ENCODE data around the gene DPP6.
A peak's percentile ranks its signal among the peaks of the same experiment; 100 is the strongest.

DPP6 gene

DNA sequence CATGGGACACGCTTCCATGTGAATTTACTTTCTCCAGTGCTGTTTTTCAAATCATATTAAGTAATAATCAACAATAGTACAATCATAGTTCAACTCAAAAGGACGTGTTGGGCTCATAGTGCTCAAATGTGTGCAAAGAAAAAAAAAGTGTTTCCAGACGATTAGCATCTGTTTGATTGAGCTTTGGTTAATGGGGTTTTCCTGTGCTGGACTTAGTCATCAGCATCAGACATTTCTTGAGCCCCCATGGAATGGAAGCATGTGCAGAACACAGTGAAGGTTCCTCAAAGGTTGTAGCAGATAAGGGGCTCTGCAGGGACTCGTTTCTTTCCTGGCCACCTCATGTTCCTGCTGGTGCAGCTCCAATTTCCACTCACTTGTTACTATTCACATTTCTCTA, 716.8 kb downstream of the DPP6 start:
- DNase-seq (ENCODE audit: low spot score): no peak

GRCh38 chr7:154769527-154769926, 717.3 kb downstream of the DPP6 start:
- no peak for DNase-seq (ENCODE audit: low spot score)

- no peak for DNase-seq (ENCODE audit: low spot score)
Observed at GRCh38 chr7:154770361-154770760, 718.2 kb downstream of the DPP6 start.

- DNase-seq (ENCODE audit: low spot score): no peak
Observed at GRCh38 chr7:154770962-154771361, 718.8 kb downstream of the DPP6 start.

DNA sequence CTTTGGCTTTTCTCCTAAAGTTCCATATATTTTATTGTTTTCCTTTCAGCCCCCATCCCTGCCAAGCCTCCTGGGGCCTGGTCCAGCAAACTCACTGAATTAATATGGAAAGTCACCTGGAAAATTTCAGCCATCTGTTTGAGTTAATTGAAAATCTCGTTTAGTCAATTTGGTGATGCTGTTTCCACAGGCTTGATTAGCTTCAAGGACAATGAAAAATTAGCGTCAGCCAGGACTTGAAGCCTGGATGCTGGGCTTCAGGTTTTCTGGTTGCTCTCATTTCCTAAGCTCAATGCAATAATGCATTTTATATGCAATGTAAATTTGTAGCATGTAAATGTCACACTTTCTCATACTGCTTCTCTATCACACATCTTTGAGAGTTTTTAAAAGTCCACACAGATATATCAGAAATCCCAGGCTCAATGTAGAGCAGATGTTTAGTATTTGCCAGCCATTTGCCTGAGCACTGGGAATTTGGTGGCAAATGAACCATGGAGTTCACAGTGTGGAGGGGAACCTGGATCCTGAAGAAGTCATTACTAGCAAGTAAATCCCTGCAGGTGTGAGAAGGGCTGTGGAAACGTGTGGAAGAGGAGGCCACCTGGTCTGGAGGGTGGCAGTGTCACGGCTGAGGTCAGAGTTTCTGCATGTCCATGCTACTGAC, 722.2 kb downstream of the DPP6 start:
- no peak for DNase-seq (ENCODE audit: low spot score)

GRCh38 chr7:154775681-154776080, 723.5 kb downstream of the DPP6 start:
- DNase-seq (ENCODE audit: low spot score): no peak

- DNase-seq (ENCODE audit: low spot score): no peak
Observed at GRCh38 chr7:154776350-154776749, 724.2 kb downstream of the DPP6 start.

- DNase-seq (ENCODE audit: low spot score): no peak
Observed at GRCh38 chr7:154777023-154777422, 724.8 kb downstream of the DPP6 start.

DNA sequence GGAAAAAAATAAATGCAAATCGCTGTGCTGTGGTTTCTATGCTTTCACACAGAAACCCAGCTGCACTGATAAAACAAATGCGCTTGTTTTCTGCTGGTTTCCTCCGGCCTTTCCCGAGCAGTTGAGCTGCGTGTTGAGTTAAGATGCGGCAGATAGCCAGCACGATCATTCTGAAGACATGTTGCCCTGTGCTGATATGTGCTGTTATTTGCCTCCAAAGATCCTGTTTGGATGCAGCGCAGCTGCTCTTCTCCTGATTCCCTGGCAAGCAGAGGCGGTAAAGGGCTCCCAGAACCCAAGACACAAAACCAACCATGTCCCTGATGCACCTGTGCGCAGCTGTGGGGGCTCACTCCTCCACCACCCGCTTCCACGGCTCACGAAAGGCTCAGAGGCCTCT, 725.3 kb downstream of the DPP6 start:
- DNase-seq (ENCODE audit: low spot score): no peak

DNA sequence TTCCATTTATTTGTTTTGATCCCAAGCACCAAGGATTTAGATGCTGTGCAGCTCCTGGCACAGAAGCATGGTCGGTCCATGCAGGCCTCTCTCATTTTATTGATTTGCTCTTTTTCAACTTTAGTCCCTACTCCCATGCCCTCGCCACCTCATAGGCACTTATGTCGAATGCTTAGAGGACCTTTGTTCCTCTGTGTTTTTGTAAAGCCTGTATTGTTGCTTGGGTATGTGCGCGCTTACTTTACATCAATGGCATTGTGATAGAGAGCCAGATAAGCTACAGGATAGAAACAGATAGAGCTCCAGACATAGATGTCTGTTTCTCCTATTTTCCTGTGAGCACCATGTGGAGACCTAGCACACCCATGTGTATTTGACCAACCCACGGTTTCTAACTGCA, 725.7 kb downstream of the DPP6 start:
- DNase-seq (ENCODE audit: low spot score): no peak

GRCh38 chr7:154781369-154782303, 729.4 kb downstream of the DPP6 start:
- no peak for DNase-seq (ENCODE audit: low spot score)

DNA sequence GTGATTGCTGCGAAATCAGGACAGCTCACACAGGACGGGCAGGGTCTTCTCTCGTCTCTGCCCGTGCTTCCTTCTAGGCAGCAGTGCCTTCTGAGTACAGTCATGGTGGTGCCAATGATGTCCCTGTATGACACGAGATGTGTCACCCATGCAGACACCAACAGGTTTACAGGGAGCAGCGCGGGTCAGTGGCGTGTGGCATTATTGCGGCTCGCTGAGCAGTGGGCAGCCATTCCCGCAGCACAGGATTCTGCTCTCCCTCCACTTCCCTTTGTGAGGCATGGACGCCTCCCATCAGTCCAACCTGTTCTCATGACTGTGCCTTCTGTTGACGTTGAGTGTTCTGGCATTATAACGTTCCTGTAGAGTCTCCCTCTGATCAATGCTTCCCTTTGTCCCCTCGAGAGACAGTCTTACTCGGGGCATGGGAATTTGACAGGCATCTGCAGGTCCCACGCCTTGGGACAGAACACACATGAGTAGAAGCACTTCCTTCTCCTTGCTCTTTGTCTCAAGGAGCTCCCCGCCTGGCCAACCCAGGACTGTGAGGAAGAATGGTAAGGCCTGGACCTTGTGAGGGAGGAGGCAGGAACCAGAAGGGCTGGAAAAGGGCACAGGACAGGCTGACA, 731.2 kb downstream of the DPP6 start:
- no peak for DNase-seq (ENCODE audit: low spot score)

DNA sequence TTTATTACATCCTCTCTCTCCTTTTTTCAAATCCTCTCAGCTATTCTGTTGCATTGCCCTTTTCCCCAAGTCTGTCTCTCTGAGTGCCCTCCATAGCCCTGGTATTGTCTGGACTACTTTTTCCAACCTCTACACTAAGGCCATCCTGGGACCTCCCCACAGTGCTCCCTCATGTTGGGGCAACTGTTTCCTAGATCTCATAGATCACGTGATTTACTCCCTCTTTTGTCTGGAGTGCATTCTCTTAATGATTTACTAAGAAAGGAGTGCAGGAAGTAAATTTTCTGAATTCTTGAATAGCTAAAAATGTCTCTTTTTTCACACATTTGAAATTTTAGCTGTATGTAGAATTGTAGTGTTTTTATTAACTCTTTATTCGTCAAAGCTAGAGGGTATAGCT, 733.7 kb downstream of the DPP6 start:
- DNase-seq (ENCODE audit: low spot score): no peak

GRCh38 chr7:154789404-154789803, 737.2 kb downstream of the DPP6 start:
- no peak for DNase-seq (ENCODE audit: low spot score)

- no peak for DNase-seq (ENCODE audit: low spot score)
Observed at GRCh38 chr7:154791611-154792010, 739.4 kb downstream of the DPP6 start.

GRCh38 chr7:154792436-154793055, 740.3 kb downstream of the DPP6 start:
- no peak for DNase-seq (ENCODE audit: low spot score)

GRCh38 chr7:154794147-154794780, 742.1 kb downstream of the DPP6 start:
- DNase-seq (ENCODE audit: low spot score): peak; percentile 19

- DNase-seq (ENCODE audit: low spot score): no peak
Observed at GRCh38 chr7:154795014-154795413, 742.8 kb downstream of the DPP6 start.

DNA sequence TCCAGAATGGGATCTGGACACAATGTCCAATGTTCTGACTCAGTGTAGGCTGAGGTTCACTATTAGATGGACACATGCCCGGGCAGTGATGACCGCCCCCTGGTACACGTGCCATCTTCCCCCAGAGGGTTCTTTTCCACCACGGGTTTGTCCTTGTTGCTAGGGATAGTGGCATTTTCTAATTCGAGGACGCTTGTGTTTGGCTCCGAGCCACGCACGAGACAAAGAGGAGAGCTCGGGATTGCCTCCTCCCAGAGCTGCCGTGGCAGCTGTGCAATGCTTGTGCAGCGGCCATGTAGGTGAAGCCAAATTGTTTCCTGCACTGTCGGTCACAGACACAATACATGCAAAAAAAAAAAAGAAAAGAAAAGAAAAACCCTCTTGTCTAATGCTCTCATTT, 743.2 kb downstream of the DPP6 start:
- DNase-seq (ENCODE audit: low spot score): no peak

DNA sequence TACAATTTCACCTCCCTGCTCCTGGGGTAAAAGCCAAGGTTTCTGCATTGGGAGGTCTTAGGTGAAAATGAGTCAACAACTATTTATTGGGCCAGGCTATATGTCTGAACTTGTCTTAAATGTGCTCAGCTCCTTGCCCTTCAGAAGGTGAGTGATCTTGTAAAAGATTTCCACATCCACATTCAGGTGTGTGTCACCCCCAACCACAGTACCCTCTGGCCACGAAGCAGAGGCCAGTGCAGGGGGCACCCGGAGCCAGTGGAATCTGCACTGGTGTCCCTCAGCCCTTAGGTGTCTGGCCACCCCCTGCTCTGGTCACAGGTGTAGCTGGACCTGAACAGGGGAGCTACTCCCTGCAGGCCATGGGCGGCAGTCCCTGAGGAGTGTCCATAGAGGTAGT, 752.3 kb downstream of the DPP6 start:
- DNase-seq (ENCODE audit: low spot score): no peak

GRCh38 chr7:154812027-154812426, 759.8 kb downstream of the DPP6 start:
- no peak for DNase-seq (ENCODE audit: low spot score)
